Suprapubic skin (tissue), 4 donors: ENCODE measurements around the gene CISTR. TPM values are rescaled to one million over a fixed set of nuclear protein-coding genes. Genes with fewer than 3 reads are reported as not detected.

Experiments
- DNase-seq, 2 donors: peaks; one replicate each; pipeline ENCODE4 v3.0.0-alpha.2; 2019; ENCODE audit warnings: low spot score in 2 of 2
- H3K27ac ChIP-seq: fragments of 200-600 bp; sonication (generic); one replicate; pipeline ENCODE4 v1.5.1; 2019
- H3K27me3 ChIP-seq: fragments of 200-600 bp; sonication (generic); one replicate; pipeline ENCODE4 v1.5.1; 2019
- H3K36me3 ChIP-seq: fragments of 200-600 bp; sonication (generic); one replicate; pipeline ENCODE4 v1.5.1; 2019
- H3K4me1 ChIP-seq: fragments of 200-600 bp; sonication (generic); one replicate; pipeline ENCODE4 v1.5.1; 2019
- H3K4me3 ChIP-seq: fragments of 200-600 bp; sonication (generic); one replicate; pipeline ENCODE4 v1.5.1; 2019; ENCODE audit warnings: mild to moderate bottlenecking
- H3K9me3 ChIP-seq: fragments of 200-600 bp; sonication (generic); one replicate; pipeline ENCODE4 v1.5.1; 2019
- CTCF ChIP-seq, 2 donors: fragments of 200-600 bp in 1 of 2; fragments of 450-650 bp in 1 of 2; sonication (generic) in 1 of 2; IDR thresholded peaks; one replicate each; pipeline ENCODE4 v1.5.1; 2016 to 2019; ENCODE audit warnings: antibody characterized with exemption in 2 of 2, mild to moderate bottlenecking in 1 of 2, moderate library complexity in 1 of 2
- EP300 ChIP-seq: sonication (generic); formaldehyde crosslinking; IDR thresholded peaks from one replicate; pipeline ENCODE4 v1.6.1; 2017; ENCODE audit warnings: antibody characterized with exemption
- POLR2A ChIP-seq, 2 donors: fragments of 450-650 bp; IDR thresholded peaks; one replicate each; pipeline ENCODE4 v1.6.1; 2017; ENCODE audit warnings: antibody characterized with exemption in 2 of 2, mild to moderate bottlenecking in 2 of 2, moderate library complexity in 2 of 2
- POLR2AphosphoS5 ChIP-seq, 3 donors: sonication (generic); formaldehyde crosslinking; IDR thresholded peaks; one replicate each; pipeline ENCODE4 v1.6.1; 2017; ENCODE audit warnings: antibody characterized with exemption in 3 of 3
- WGBS: methylation state at CpG from one replicate; pipeline ENCODE4 v1.1.5; 2018; 5-methylcytosine and 5-hydroxymethylcytosine counted together
- total RNA-seq, 4 donors: library from RNA; depleted of rRNA; stranded (reverse); fragments of >200 nt; gene quantifications; one replicate each; pipeline ENCODE4 v1.1.0, GENCODE V29; 2016

The CISTR gene
- total RNA-seq, 4 donors from 2014 or later, result not detected

DNA sequence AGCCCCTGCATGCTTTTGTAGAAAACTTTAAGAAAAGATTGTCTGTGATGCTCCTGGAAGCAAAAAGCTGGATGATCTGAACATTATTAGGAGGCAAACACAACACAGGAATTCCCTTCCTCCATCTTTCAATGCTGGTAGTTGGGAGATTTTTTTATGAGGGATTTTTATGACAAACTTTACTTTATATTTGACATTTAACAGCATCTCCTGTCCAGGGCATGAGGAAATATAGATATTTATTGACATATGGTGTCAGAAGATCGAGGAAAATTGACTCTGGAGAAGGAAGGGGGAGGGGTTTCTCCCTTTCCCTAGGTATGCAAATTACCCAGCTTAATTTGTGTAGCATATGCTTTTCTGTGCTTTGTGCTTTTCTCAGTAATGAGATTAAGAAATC, 37.8 kb upstream of the CISTR start:
- no peak for DNase-seq
- no peak overlapping the region for H3K4me3 ChIP-seq
- 58% methylated on average over 1 of the region's 1 CpG for WGBS

DNA sequence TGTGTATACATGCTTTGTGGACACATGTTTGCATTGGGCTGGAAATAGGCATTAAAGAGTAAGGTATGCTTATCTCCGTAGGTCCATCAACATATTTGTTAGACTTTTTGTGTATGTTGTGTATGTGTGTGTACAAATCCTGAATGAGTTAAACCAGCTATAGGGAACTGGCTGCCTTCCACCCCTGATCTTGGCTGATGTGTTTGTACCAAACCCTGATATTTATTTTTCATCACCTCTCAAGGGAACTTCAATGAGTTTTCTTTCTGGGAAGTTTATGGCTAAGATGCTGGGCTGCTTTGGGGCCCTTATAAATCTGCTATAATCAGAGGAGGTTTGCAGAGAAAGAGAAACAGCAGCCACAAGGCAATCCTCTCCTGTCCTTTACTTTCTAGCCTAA, 37.1 kb upstream of the CISTR start:
- no peaks in the 10 kb centered on the region for H3K9me3 ChIP-seq
- TF ChIP-seq POLR2A (IDR thresholded peaks at IDR 0.05) (no peak), EP300 (no peak), CTCF (IDR thresholded peaks at IDR 0.05) (no peak), POLR2AphosphoS5 (IDR thresholded peaks at IDR 0.05) (no peak)
- H3K4me1 ChIP-seq, result no peaks in the 10 kb centered on the region
- 100% methylated on average over 1 of the region's 1 CpG for WGBS
- no peak for DNase-seq
- no peak overlapping the region for H3K4me3 ChIP-seq
- peaks cover 4% of the 10 kb centered on the region for H3K27me3 ChIP-seq
- H3K27ac ChIP-seq, result no peak overlapping the region
- H3K36me3 ChIP-seq, result no peaks in the 10 kb centered on the region

More for the DNA sequence above, 37.8 kb upstream of the CISTR start:
- TF ChIP-seq POLR2AphosphoS5 (IDR thresholded peaks at IDR 0.05) (no peak), CTCF (IDR thresholded peaks at IDR 0.05) (no peak), EP300 (no peak), POLR2A (IDR thresholded peaks at IDR 0.05) (no peak)
- H3K4me1 ChIP-seq, result no peaks in the 10 kb centered on the region
- H3K9me3 ChIP-seq, result no peaks in the 10 kb centered on the region
- no peaks in the 10 kb centered on the region for H3K36me3 ChIP-seq
- no peak overlapping the region for H3K27ac ChIP-seq
- peaks cover 4% of the 10 kb centered on the region for H3K27me3 ChIP-seq

DNA sequence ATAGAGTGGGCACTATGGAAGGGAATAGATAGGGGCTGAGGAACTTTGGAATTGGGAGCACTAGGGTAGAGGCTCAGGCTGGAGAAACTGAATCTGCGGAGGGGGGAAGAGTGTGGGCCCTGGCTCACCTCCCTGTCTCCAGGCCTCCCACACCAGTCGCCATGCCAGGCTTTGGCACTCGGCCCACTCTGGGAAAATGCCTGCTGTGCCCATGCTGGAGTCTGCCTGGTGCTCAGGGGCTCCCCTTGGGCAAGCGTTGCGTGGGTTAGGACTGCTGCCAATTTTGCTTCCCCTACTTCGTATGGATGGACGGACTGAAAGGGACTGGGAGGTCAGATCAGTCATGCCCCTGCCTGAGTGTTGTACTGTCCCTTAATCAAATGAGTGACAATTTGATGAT, 34.6 kb upstream of the CISTR start:
- Histone ChIP-seq H3K27me3 (peaks cover 4% of the 10 kb centered on the region), H3K9me3 (no peaks in the 10 kb centered on the region), H3K36me3 (no peaks in the 10 kb centered on the region), H3K4me1 (no peaks in the 10 kb centered on the region), H3K4me3 (no peak overlapping the region), H3K27ac (no peak overlapping the region)
- DNase-seq, result no peak
- WGBS, result 68% methylated on average over 7 of the region's 7 CpGs
- no peak for TF ChIP-seq POLR2A (IDR thresholded peaks at IDR 0.05)
- TF ChIP-seq POLR2AphosphoS5 (IDR thresholded peaks at IDR 0.05), result no peak

- H3K27me3 ChIP-seq, result peaks cover 4% of the 10 kb centered on the region
Measured at GRCh38 chr12:53785161-53785560, 33.4 kb upstream of the CISTR start.

DNA sequence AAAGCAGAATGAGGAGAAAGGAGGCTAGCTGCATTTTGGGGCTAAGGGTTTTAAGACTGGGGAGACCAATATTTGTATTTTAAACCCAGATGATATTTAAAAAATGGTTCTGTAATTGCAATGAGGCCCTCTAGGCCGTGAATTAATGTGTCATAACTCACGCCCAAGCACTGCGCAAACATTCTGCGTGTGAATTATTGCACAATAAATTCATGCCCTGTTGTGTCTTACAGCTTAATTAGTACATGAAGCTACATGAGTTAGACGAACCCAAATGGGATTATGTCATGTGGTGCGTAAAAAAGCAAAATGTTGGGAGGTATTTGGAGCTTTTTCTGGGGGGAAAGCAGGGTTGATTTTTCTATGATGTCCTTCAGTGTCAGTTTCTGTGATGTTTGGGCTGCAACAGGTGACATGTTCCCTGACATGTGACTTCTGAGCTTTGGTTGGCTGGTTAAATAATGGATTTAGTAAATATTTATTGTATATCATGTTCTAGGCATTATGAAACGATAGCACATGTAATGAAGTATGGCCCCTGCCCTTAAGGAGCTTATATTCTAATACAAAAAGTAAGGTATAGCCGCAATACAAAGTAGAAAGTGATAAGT, 30.4 kb upstream of the CISTR start:
- Histone ChIP-seq H3K9me3 (no peaks in the 10 kb centered on the region), H3K36me3 (no peaks in the 10 kb centered on the region), H3K4me1 (no peaks in the 10 kb centered on the region), H3K27ac (peak overlapping the region; percentile 1), H3K4me3 (no peak overlapping the region), H3K27me3 (peaks cover 4% of the 10 kb centered on the region)
- WGBS, result 59% methylated on average over 8 of the region's 8 CpGs
- TF ChIP-seq EP300 (no peak), POLR2A (IDR thresholded peaks at IDR 0.05) (no peak), POLR2AphosphoS5 (IDR thresholded peaks at IDR 0.05) (no peak), CTCF (IDR thresholded peaks at IDR 0.05) (no peak)
- no peak for DNase-seq

More at GRCh38 chr12:53785161-53785560, 33.4 kb upstream of the CISTR start:
- H3K4me3 ChIP-seq, result no peak overlapping the region
- DNase-seq, result no peak
- no peaks in the 10 kb centered on the region for H3K36me3 ChIP-seq
- H3K9me3 ChIP-seq, result no peaks in the 10 kb centered on the region
- no peaks in the 10 kb centered on the region for H3K4me1 ChIP-seq
- H3K27ac ChIP-seq, result no peak overlapping the region
- 61% methylated on average over 2 of the region's 2 CpGs for WGBS
- TF ChIP-seq EP300, result no peak
- no peak for TF ChIP-seq POLR2AphosphoS5 (IDR thresholded peaks at IDR 0.05)
- TF ChIP-seq CTCF (IDR thresholded peaks at IDR 0.05), result no peak
- no peak for TF ChIP-seq POLR2A (IDR thresholded peaks at IDR 0.05)
